Choroid plexus epithelial cell (primary cell): ENCODE data around the gene CPT2.

ENCODE experiments used
- DNase-seq: peaks from one replicate; pipeline ENCODE4 v3.0.0-alpha.2; 2010; ENCODE audit warnings: low read depth
- H3K4me3 ChIP-seq: 2 replicates; pipeline ENCODE4 v1.5.1; 2011; ENCODE audit warnings: low read depth, mild to moderate bottlenecking, control low read depth, low read length, moderate library complexity
- TF ChIP-seq, protein P1 (sequence below): conservative IDR thresholded peaks from 2 replicates; pipeline ENCODE4 v1.5.1; 2011; ENCODE audit warnings: low read depth, mild to moderate bottlenecking, control low read depth, inconsistent platforms, low read length, moderate library complexity

Gene CPT2

DNA sequence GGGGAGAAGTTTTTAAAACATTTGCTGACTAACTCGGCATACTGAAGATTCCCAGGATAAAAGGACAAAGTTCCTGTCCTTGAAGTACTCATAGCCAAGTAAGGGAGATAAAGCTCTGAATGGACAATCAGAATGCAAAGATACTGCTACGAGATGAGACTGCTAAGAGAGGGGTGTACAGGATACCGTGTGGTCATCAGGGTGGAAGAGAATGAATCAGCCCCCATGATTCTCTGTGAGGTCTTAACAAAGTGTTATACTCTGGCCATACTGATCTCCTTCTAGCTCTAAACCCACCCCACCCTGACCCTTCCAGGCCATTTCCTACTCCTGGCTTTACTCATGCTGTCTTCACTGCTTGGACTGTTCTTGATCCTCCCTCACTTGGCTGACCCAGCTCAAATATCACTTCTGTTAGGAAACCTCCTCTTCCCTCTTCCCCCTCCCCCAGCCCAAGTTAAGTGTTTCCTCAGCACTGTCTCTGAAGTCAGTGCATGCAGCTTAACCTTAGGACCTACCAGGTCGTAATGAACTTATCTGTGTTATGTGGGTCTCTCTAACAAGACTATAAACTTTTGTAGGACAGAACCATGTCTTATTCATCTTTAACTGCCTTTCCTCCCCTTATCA, 57.5 kb downstream of the CPT2 start:
- TF ChIP-seq, protein P1, sequence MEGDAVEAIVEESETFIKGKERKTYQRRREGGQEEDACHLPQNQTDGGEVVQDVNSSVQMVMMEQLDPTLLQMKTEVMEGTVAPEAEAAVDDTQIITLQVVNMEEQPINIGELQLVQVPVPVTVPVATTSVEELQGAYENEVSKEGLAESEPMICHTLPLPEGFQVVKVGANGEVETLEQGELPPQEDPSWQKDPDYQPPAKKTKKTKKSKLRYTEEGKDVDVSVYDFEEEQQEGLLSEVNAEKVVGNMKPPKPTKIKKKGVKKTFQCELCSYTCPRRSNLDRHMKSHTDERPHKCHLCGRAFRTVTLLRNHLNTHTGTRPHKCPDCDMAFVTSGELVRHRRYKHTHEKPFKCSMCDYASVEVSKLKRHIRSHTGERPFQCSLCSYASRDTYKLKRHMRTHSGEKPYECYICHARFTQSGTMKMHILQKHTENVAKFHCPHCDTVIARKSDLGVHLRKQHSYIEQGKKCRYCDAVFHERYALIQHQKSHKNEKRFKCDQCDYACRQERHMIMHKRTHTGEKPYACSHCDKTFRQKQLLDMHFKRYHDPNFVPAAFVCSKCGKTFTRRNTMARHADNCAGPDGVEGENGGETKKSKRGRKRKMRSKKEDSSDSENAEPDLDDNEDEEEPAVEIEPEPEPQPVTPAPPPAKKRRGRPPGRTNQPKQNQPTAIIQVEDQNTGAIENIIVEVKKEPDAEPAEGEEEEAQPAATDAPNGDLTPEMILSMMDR = no peak
- H3K4me3 ChIP-seq = no peak overlapping the region
- peak; percentile 63 for DNase-seq

DNA sequence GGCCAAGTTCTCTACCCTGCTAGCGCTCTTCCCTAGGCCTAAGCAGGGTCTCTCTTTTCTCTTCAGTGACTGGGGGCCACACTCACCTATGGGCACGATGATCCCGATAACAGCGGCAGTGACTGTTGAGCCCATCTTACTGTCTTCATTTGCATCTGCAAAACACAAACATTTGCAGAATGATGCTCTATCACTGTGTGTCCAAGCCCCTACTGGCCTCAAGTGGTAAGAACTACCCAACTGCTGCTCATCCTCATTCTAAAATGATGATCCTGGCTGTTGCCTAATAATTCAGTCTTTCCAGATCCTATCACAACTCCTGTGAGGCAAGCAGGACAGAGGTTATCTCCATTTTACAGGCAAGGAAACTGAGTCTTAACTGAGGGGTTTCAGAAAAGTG, 58.4 kb downstream of the CPT2 start:
- H3K4me3 ChIP-seq = no peak overlapping the region

DNA sequence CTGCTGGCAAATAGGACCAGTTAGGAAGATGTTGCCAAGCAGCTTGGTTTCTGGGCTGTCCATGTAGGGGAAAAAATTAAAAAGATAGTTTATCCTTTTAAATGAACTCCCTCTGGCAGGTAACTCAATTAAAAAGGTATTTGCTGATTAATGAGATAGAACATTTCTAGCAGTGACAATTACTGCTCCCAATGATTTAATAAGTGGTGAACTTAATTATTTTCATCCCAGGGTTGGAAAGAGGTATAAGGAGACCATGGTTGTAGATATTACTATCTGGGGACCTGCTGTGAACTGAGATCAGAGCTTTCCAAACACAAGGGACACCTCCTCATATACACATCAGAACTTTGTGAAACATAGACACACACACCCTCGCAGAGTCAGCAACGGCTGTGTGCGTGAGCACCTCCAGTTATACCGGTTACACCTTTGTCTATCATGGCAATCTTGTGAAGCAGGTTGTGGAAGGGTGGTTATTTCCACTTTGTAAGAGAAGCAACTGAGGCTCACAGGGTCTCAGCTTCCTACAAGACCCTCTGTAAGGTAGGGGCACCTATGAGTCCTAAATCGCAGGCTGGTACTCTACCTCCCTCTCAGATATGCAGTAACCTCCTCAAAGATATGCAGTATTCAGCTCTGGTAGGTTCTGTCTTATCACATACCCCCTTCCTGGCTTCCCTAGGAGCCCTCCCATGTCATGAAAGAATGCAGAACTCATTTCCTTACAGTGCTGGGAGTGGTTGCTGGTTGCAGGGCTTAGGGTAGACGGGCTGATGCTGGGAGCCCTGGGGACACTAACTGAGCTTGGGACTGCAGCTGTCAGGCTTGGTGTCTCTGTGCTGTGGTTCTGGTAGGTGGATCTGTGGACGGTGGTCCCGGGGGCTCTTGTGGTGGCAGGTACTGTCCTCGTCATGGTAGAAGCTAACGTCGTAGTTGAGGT, 60.2 kb downstream of the CPT2 start:
- DNase-seq = no peak
- TF ChIP-seq, protein P1 = no peak
- no peak overlapping the region for H3K4me3 ChIP-seq

More for the DNA sequence above, 58.4 kb downstream of the CPT2 start:
- TF ChIP-seq, protein P1 = peak; percentile 27
- no peak for DNase-seq

DNA sequence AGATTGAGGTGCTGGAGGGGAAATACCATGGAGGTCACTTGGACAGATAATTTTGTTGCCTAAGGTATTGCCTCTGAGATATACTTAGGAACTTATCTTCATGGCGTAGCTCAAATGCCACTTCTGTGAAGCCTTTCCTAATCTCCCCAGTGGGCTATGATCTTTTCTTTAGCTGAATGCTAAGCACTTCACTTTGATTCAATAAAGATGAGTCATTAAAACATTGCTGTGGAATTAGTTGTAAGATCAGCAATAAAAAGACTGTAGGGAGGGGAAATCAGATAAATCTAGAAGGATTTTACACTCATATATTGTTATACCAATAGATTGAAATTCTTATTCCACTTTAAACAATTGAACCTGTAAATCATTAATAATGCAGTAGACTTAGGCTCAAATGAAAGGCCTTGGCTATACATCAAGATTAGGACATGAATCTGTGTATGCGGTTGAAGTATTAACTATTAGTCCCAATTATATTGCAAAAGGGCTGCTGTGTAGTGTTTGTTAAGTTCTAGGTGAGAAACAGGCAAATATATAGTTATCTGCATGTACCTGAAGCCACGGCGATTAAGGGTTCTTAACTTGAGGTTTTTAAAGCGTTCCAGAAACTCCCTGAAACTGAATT, 60.9 kb downstream of the CPT2 start:
- no peak for DNase-seq
- TF ChIP-seq, protein P1 = no peak

DNA sequence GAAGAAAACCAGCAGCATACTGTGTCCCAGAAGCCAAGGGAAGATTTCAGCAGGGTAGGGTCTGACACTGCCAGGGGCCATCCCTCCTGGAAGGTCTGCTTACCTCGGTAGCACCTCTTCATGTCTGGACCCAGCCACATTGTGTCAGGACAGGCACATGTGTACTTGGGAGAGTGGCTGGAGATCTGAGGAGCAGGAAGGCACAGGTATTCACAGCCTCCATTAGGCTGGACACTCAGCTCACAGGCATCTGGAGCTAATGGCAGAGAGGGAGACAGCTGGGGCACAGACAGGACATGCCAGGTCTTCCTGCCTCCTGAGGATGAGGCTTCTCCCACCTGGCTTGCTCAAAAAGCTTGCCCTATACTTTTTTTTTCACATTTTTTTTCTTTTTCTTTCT, 61.6 kb downstream of the CPT2 start:
- TF ChIP-seq, protein P1 = no peak
- DNase-seq = no peak
- H3K4me3 ChIP-seq = no peak overlapping the region

More for the DNA sequence above, 60.9 kb downstream of the CPT2 start:
- no peak overlapping the region for H3K4me3 ChIP-seq

DNA sequence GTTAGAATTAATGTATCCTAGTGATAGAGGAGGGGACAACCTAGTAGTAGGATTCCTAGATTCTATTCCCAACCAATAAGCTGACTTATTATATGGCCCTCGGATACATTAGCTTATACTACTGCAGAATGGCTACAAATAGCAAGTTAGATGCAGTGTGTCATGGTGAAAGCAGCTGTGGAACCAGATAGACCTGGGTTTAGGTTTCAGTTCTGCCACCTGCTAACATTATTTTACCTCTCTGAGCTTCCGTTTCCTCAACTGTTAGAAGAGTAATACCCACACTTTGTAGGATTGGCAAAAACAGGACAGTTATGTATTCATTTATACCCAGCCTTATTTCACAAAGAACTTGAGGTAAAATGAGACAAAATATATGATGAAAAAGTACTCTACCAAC, 63.3 kb downstream of the CPT2 start:
- no peak for DNase-seq
- no peak overlapping the region for H3K4me3 ChIP-seq
- TF ChIP-seq, protein P1 = no peak
